Measurements from ENCODE around the gene SLC38A3. TPM values are rescaled to one million over a fixed set of nuclear protein-coding genes. Genes with fewer than 3 reads are reported as not detected.
A peak's percentile ranks its signal among the peaks of the same experiment; 100 is the strongest.

Gene SLC38A3
- total and polyA plus RNA-seq, 2 experiments from 2014 or later = 0.28 to 1.3 TPM

GRCh38 chr3:50266836-50267235 lies 61.8 kb downstream of the SLC38A3 start:
- no peaks in the 10 kb centered on the region for H3K27me3 ChIP-seq (ENCODE audit: insufficient read depth)
- TF ChIP-seq ZNF331 (CRISPR knock-in tag; IDR thresholded peaks at IDR 0.05; ENCODE audit: low read depth) = no peak
- TF ChIP-seq JUNB (IDR thresholded peaks at IDR 0.05; ENCODE audit: unreplicated experiment) = no peak
- TF ChIP-seq REST (IDR thresholded peaks at IDR 0.05; ENCODE audit: unreplicated experiment) = no peak
- TF ChIP-seq EZH2 (IDR thresholded peaks at IDR 0.05; ENCODE audit: low read depth, unreplicated experiment) = no peak
- no peak for TF ChIP-seq CREB1 (CRISPR knock-in tag; IDR thresholded peaks at IDR 0.05; ENCODE audit: low read depth)
- TF ChIP-seq NANOG (IDR thresholded peaks at IDR 0.05; ENCODE audit: borderline replicate concordance) = no peak
- TF ChIP-seq CTCF (conservative IDR thresholded peaks at IDR 0.05; ENCODE audit: low read depth in 2 of 2) = no peak
- no peak for TF ChIP-seq ZNF462 (CRISPR knock-in tag; IDR thresholded peaks at IDR 0.05)
- no peak for TF ChIP-seq ETS1 (IDR thresholded peaks at IDR 0.05)
- TF ChIP-seq STAT1 (IDR thresholded peaks at IDR 0.05; ENCODE audit: unreplicated experiment) = no peak
- TF ChIP-seq ZNF114 (CRISPR knock-in tag; IDR thresholded peaks at IDR 0.05) = no peak
- no peak for TF ChIP-seq POLR2AphosphoS5 (IDR thresholded peaks at IDR 0.05; ENCODE audit: low read depth)
- TF ChIP-seq EZH2phosphoT487 (IDR thresholded peaks at IDR 0.05; ENCODE audit: unreplicated experiment) = no peak
- no peak overlapping the region for H3K27ac Mint-ChIP-seq
- peaks cover 22% of the 10 kb centered on the region for H3K27me3 Mint-ChIP-seq (ENCODE audit: insufficient read depth, low read depth, poor library complexity)
- H3K27ac ChIP-seq (ENCODE audit: low read depth) = no peak overlapping the region
- H3K36me3 ChIP-seq (ENCODE audit: insufficient read depth) = no peaks in the 10 kb centered on the region
- H2AFZ ChIP-seq = no peak overlapping the region
- no peaks in the 10 kb centered on the region for H4K20me1 ChIP-seq (replicated peaks; ENCODE audit: insufficient read depth)
- no peaks in the 10 kb centered on the region for H3K36me3 Mint-ChIP-seq (ENCODE audit: low read depth)
- peaks cover 59% of the 10 kb centered on the region for H3K4me1 Mint-ChIP-seq
- ATAC-seq (no peak), DNase-seq (ENCODE audit: low spot score) (no peak)
- H3K9me2 ChIP-seq (ENCODE audit: insufficient read depth) = no peaks in the 10 kb centered on the region
- peak overlapping the region; percentile 20; the same call in 1 of the 2 replicates for H3K4me3 ChIP-seq
- H3K4me3 Mint-ChIP-seq = no peak overlapping the region
- H3F3A ChIP-seq (replicated peaks; ENCODE audit: low read depth) = 0 out of 2 replicates have a peak, but pooled peaks cover 8% of the 10 kb centered on the region
- H3K4me1 ChIP-seq (ENCODE audit: insufficient read depth) = peaks cover 48% of the 10 kb centered on the region
- peak overlapping the region; percentile 71; the same call in 1 of the 2 replicates for H3K4me2 ChIP-seq
- no peaks in the 10 kb centered on the region for H3K79me2 ChIP-seq (replicated peaks; ENCODE audit: insufficient read depth)
- H3K9me3 Mint-ChIP-seq = no peaks in the 10 kb centered on the region

All from GM23338 (cell line).